SK-MEL-5 (cell line): ENCODE data around the gene TSPAN9. TPM values are rescaled to one million over a fixed set of nuclear protein-coding genes. Genes with fewer than 3 reads are reported as not detected.
A peak's percentile ranks its signal among the peaks of the same experiment; 100 is the strongest.

Source experiments
- DNase-seq: peaks from one replicate; pipeline ENCODE4 v3.0.0-alpha.2; 2016; ENCODE audit warnings: low read depth, low spot score
- in situ Hi-C: cut with HindIII; loops from 2 replicates; pipeline ENCODE4 v1.10.0; 2016; ENCODE audit warnings: low sequenced_read_pairs, high pct_unique_total_duplicates, low pct_unique_long_range_greater_than_20kb
- total RNA-seq: library from RNA; depleted of rRNA; stranded (reverse); fragments of >200 nt; shearing (Covaris generic); gene quantifications from 2 replicates; pipeline ENCODE4 v1.2.3, GENCODE V29; 2014

Gene TSPAN9
- total RNA-seq, 1 experiment from 2014 or later = 14.2 TPM

GRCh38 chr12:3308063-3308462 is 230.9 kb downstream of the TSPAN9 start:
- in situ Hi-C loops = no loop called here
- no peak for DNase-seq

- in situ Hi-C loops = no loop called here
- DNase-seq = no peak
Measured at GRCh38 chr12:3308609-3309008, 231.4 kb downstream of the TSPAN9 start.

- in situ Hi-C loops = no loop called here
- DNase-seq = no peak
Measured at GRCh38 chr12:3309805-3310204, 232.6 kb downstream of the TSPAN9 start.

GRCh38 chr12:3310271-3311026 is 233.3 kb downstream of the TSPAN9 start:
- in situ Hi-C loops = no loop called here
- DNase-seq = no peak

- no peak for DNase-seq
- in situ Hi-C loops = no loop called here
Measured at GRCh38 chr12:3311027-3311402, 233.8 kb downstream of the TSPAN9 start.

GRCh38 chr12:3311491-3312103 is 234.4 kb downstream of the TSPAN9 start:
- in situ Hi-C loops = no loop called here
- DNase-seq = no peak

- DNase-seq = no peak
- in situ Hi-C loops = no loop called here
Measured at GRCh38 chr12:3313066-3313465, 235.9 kb downstream of the TSPAN9 start.

- peak; percentile 50 for DNase-seq
- in situ Hi-C loops = no loop called here
Measured at GRCh38 chr12:3313675-3314663, 236.8 kb downstream of the TSPAN9 start.

- no peak for DNase-seq
- in situ Hi-C loops = no loop called here
Measured at GRCh38 chr12:3315201-3315661, 238.1 kb downstream of the TSPAN9 start.

- DNase-seq = no peak
- in situ Hi-C loops = no loop called here
Measured at GRCh38 chr12:3316776-3317480, 239.7 kb downstream of the TSPAN9 start.

GRCh38 chr12:3317481-3317815 is 240.3 kb downstream of the TSPAN9 start:
- in situ Hi-C loops = no loop called here

GRCh38 chr12:3317841-3318501 is 240.8 kb downstream of the TSPAN9 start:
- in situ Hi-C loops = no loop called here
- DNase-seq = no peak

More at GRCh38 chr12:3317481-3317815, 240.3 kb downstream of the TSPAN9 start:
- no peak for DNase-seq

- in situ Hi-C loops = no loop called here
- DNase-seq = peak; percentile 48
Measured at GRCh38 chr12:3319723-3320492, 242.7 kb downstream of the TSPAN9 start.

GRCh38 chr12:3320881-3321509 is 243.8 kb downstream of the TSPAN9 start:
- no peak for DNase-seq
- in situ Hi-C loops = no loop called here

- in situ Hi-C loops = no loop called here
- no peak for DNase-seq
Measured at GRCh38 chr12:3321881-3322280, 244.7 kb downstream of the TSPAN9 start.

- in situ Hi-C loops = no loop called here
Measured at GRCh38 chr12:3323002-3323685, 246.0 kb downstream of the TSPAN9 start.

More at GRCh38 chr12:3323002-3323685, 246.0 kb downstream of the TSPAN9 start:
- no peak for DNase-seq
